H1 (cell line): ENCODE results near the gene EIF4ENIF1. TPM values are rescaled to one million over a fixed set of nuclear protein-coding genes. Genes with fewer than 3 reads are reported as not detected.
A peak's percentile ranks its signal among the peaks of the same experiment; 100 is the strongest.

Experiments
- CTCF ChIA-PET: fragments of 300-600 bp; sonication (Branson Sonifier 250); formaldehyde crosslinking; loops from one replicate; lab custom pipeline; 2021; ENCODE audit not compliant: partially characterized antibody; lab: Charles Lee
- POLR2A ChIA-PET: fragments of 300-600 bp; sonication (Branson Sonifier 250); formaldehyde crosslinking; loops from one replicate; lab custom pipeline; 2021; ENCODE audit warnings: inconsistent platforms; ENCODE audit not compliant: partially characterized antibody; lab: Charles Lee
- DNase-seq, 2 experiments: peaks; one replicate each; pipeline versions ENCODE4 v3.0.0 to v3.0.0-alpha.2; 2010 to 2022; ENCODE audit warnings: low spot score in 2 of 2, low read depth in 1 of 2, mixed read lengths in 1 of 2
- FAIRE-seq: peaks from 2 replicates; lab custom pipeline; 2011; peaks lifted over from hg19 to GRCh38; lab: Jason Lieb, UNC
- H2AFZ ChIP-seq: 2 replicates; pipeline ENCODE4 v1.8.1; 2012; ENCODE audit warnings: low read length, inconsistent platforms
- H2AK5ac ChIP-seq: 2 replicates; pipeline ENCODE4 v1.6.1; 2013; ENCODE audit warnings: low read depth, low read length
- H2BK120ac ChIP-seq: replicated peaks from 2 replicates; pipeline ENCODE3; 2013; ENCODE audit warnings: low read depth, low read length, inconsistent platforms
- H2BK12ac ChIP-seq: 2 replicates; pipeline ENCODE4 v1.6.1; 2013; ENCODE audit warnings: low read depth, low read length
- H2BK15ac ChIP-seq: 2 replicates; pipeline ENCODE4 v1.6.1; 2013; ENCODE audit warnings: low read length
- H2BK20ac ChIP-seq: 2 replicates; pipeline ENCODE4 v1.6.1; 2013; ENCODE audit warnings: low read length
- H2BK5ac ChIP-seq: 2 replicates; pipeline ENCODE4 v1.6.1; 2013; ENCODE audit warnings: low read depth, low read length
- H3K14ac ChIP-seq: 2 replicates; pipeline ENCODE4 v1.6.1; 2013; ENCODE audit warnings: inconsistent platforms; ENCODE audit not compliant: insufficient read length
- H3K18ac ChIP-seq: 2 replicates; pipeline ENCODE4 v1.6.1; 2013; ENCODE audit warnings: low read length; ENCODE audit errors: extremely low read depth
- H3K23ac ChIP-seq: 2 replicates; pipeline ENCODE4 v1.6.1; 2013; ENCODE audit warnings: inconsistent platforms; ENCODE audit not compliant: insufficient read length
- H3K23me2 ChIP-seq: 2 replicates; pipeline ENCODE4 v1.6.1; 2013; ENCODE audit warnings: low read depth, low read length
- H3K27ac ChIP-seq: 2 replicates; pipeline ENCODE4 v1.6.1; 2011; ENCODE audit warnings: low read depth, low read length, inconsistent platforms
- H3K27me3 ChIP-seq, 4 experiments: replicated peaks in 1 of 4; 1 replicate in 1 of 4; 2 replicates in 3 of 4; pipeline versions ENCODE4 v1.6.1 to v1.8.1; 2011 to 2013; ENCODE audit warnings: low read length in 3 of 4, mild to moderate bottlenecking in 3 of 4, inconsistent platforms in 2 of 4, mixed read lengths in 2 of 4, moderate library complexity in 1 of 4; ENCODE audit not compliant: control insufficient read depth in 3 of 4, insufficient read depth in 3 of 4; ENCODE audit errors: extremely low read depth in 1 of 4
- H3K36me3 ChIP-seq, 4 experiments: 2 replicates each; pipeline versions ENCODE4 v1.6.1 to v1.8.1; 2011 to 2013; ENCODE audit warnings: mild to moderate bottlenecking in 4 of 4, low read length in 3 of 4, moderate library complexity in 2 of 4, control low read depth in 1 of 4, inconsistent platforms in 1 of 4; ENCODE audit not compliant: insufficient read depth in 4 of 4, control insufficient read depth in 2 of 4
- H3K4ac ChIP-seq: replicated peaks from 2 replicates; pipeline ENCODE3; 2013; ENCODE audit warnings: low read length, low read depth, mixed read lengths, inconsistent platforms; ENCODE audit not compliant: insufficient read length
- H3K4me1 ChIP-seq, 4 experiments: replicated peaks in 1 of 4; 1 replicate in 1 of 4; 2 replicates in 3 of 4; pipeline versions ENCODE4 v1.6.1 to v1.8.1; 2011 to 2013; ENCODE audit warnings: low read length in 3 of 4, inconsistent platforms in 2 of 4, mixed read lengths in 1 of 4; ENCODE audit not compliant: insufficient read depth in 4 of 4, control insufficient read depth in 3 of 4
- H3K4me2 ChIP-seq, 2 experiments: 2 replicates each; pipeline versions ENCODE4 v1.6.1 to v1.8.1; 2011 to 2013; ENCODE audit warnings: low read depth in 2 of 2, low read length in 2 of 2, control low read depth in 1 of 2, inconsistent platforms in 1 of 2, mild to moderate bottlenecking in 1 of 2; ENCODE audit not compliant: insufficient read depth in 1 of 2
- H3K4me3 ChIP-seq, 4 experiments: fragments of 200-600, 300-600 bp in 1 of 4; sonication (generic), shearing (Covaris generic), sonication (Bioruptor Twin) in 1 of 4; 2 replicates each; pipeline versions ENCODE4 v1.5.1 to v1.8.1; 2011 to 2016; ENCODE audit warnings: low read length in 4 of 4, low read depth in 3 of 4, control low read depth in 2 of 4, inconsistent platforms in 2 of 4, mild to moderate bottlenecking in 2 of 4, mixed read lengths in 1 of 4, moderate library complexity in 1 of 4; ENCODE audit not compliant: insufficient read depth in 2 of 4; ENCODE audit errors: extremely low read depth in 1 of 4
- H3K56ac ChIP-seq: replicated peaks from 2 replicates; pipeline ENCODE3; 2013; ENCODE audit warnings: low read depth, mild to moderate bottlenecking, mixed read lengths, low read length, inconsistent platforms; ENCODE audit not compliant: insufficient read length
- H3K79me1 ChIP-seq: 2 replicates; pipeline ENCODE4 v1.6.1; 2013; ENCODE audit warnings: low read depth, low read length, control low read depth
- H3K79me2 ChIP-seq, 2 experiments: 2 replicates each; pipeline versions ENCODE4 v1.6.1 to v1.8.1; 2012 to 2013; ENCODE audit warnings: low read length in 2 of 2, mild to moderate bottlenecking in 2 of 2, inconsistent platforms in 1 of 2; ENCODE audit not compliant: insufficient read depth in 2 of 2, control insufficient read depth in 1 of 2
- H3K9ac ChIP-seq, 4 experiments: replicated peaks in 1 of 4; 1 replicate in 1 of 4; 2 replicates in 3 of 4; pipeline versions ENCODE4 v1.6.1 to v1.8.1; 2011 to 2013; ENCODE audit warnings: low read depth in 3 of 4, low read length in 3 of 4, control low read depth in 2 of 4, mild to moderate bottlenecking in 2 of 4, moderate library complexity in 2 of 4, inconsistent platforms in 1 of 4; ENCODE audit errors: extremely low read depth in 1 of 4
- H3K9me3 ChIP-seq, 2 experiments: 2 replicates each; pipeline versions ENCODE4 v1.6.1 to v1.8.1; 2012 to 2013; ENCODE audit warnings: mild to moderate bottlenecking in 2 of 2, moderate library complexity in 2 of 2, control low read depth in 1 of 2, inconsistent platforms in 1 of 2, low read depth in 1 of 2, low read length in 1 of 2, mixed read lengths in 1 of 2; ENCODE audit not compliant: insufficient read depth in 2 of 2
- H4K20me1 ChIP-seq, 2 experiments: replicated peaks in 1 of 2; 2 replicates each; pipeline versions ENCODE3 to v1.8.1; 2011 to 2013; ENCODE audit warnings: inconsistent platforms in 2 of 2, low read length in 2 of 2, mild to moderate bottlenecking in 1 of 2; ENCODE audit not compliant: insufficient read depth in 2 of 2, control insufficient read depth in 1 of 2
- H4K5ac ChIP-seq: 2 replicates; pipeline ENCODE4 v1.6.1; 2013; ENCODE audit warnings: low read length, low read depth, mixed read lengths, inconsistent platforms; ENCODE audit not compliant: insufficient read length
- H4K8ac ChIP-seq: 2 replicates; pipeline ENCODE4 v1.8.0; 2013; ENCODE audit warnings: mild to moderate bottlenecking, moderate library complexity, low read length, inconsistent platforms; ENCODE audit not compliant: insufficient read depth; ENCODE audit errors: extremely low read depth
- H4K91ac ChIP-seq: replicated peaks from 2 replicates; pipeline ENCODE3; 2013; ENCODE audit warnings: low read length, mixed read lengths, inconsistent platforms; ENCODE audit not compliant: insufficient read length
- ATF2 ChIP-seq: IDR thresholded peaks from 2 replicates; pipeline ENCODE4 v1.6.1; 2012; ENCODE audit warnings: low read length, inconsistent platforms
- CBX5 ChIP-seq: fragments of 300-800, 300-1000 bp; sonication (generic); IDR thresholded peaks from 2 replicates; pipeline ENCODE4 v1.7.1; 2016; ENCODE audit warnings: antibody characterized with exemption, low read length, low read depth
- KDM4A ChIP-seq: IDR thresholded peaks from one replicate; pipeline ENCODE4 v1.7.1; 2012; ENCODE audit warnings: low read depth, mild to moderate bottlenecking, moderate library complexity, low read length, inconsistent platforms; ENCODE audit not compliant: severe bottlenecking
- POLR2A ChIP-seq, 2 experiments: IDR thresholded peaks; 1 replicate in 1 of 2; 2 replicates in 1 of 2; pipeline ENCODE4 v1.6.1; 2011; ENCODE audit warnings: low read depth in 2 of 2, low read length in 2 of 2, mild to moderate bottlenecking in 2 of 2; ENCODE audit errors: control extremely low read depth in 1 of 2
- RAD21 ChIP-seq, 2 experiments: IDR thresholded peaks in 1 of 2; conservative IDR thresholded peaks in 1 of 2; 2 replicates each; pipeline ENCODE4 v1.6.1; 2011; ENCODE audit warnings: low read depth in 2 of 2, low read length in 2 of 2, improper control_type of control experiment in 1 of 2, inconsistent platforms in 1 of 2, mild to moderate bottlenecking in 1 of 2, moderate library complexity in 1 of 2
- SP2 ChIP-seq: IDR thresholded peaks from 2 replicates; pipeline ENCODE4 v1.6.1; 2012; ENCODE audit warnings: mild to moderate bottlenecking, low read length, inconsistent platforms
- SUZ12 ChIP-seq: fragments of 200-600 bp; sonication (generic); IDR thresholded peaks from 2 replicates; pipeline ENCODE4 v1.6.1; 2012; ENCODE audit warnings: mild to moderate bottlenecking, inconsistent platforms, low read length, moderate library complexity, mixed read lengths
- TBP ChIP-seq: IDR thresholded peaks from 2 replicates; pipeline ENCODE4 v1.6.1; 2011; ENCODE audit warnings: low read depth, low read length, improper control_type of control experiment
- WGBS, 2 experiments: shearing (Covaris generic) in 1 of 2; methylation state at CpG; one replicate each; pipeline versions ENCODE4 v1.1.6 to v1.1.7; 2013 to 2015; ENCODE audit warnings: low lambda C conversion rate in 2 of 2, mixed read lengths in 2 of 2, inconsistent platforms in 1 of 2, low coverage in 1 of 2, missing lambda C conversion rate in 1 of 2; ENCODE audit not compliant: insufficient replicate concordance in 2 of 2, insufficient coverage in 1 of 2, insufficient read length in 1 of 2; ENCODE audit errors: extremely low coverage in 1 of 2, missing lambda C conversion rate in 1 of 2; 5-methylcytosine and 5-hydroxymethylcytosine counted together
- polyA plus RNA-seq, 7 experiments: library from polyadenylated mRNA; depleted of rRNA in 3 of 7; stranded (reverse) in 5 of 7; unstranded in 2 of 7; fragments of >200 nt in 5 of 7; fragments of 200-250 nt in 2 of 7; gene quantifications; 1 replicate in 5 of 7; 2 replicates in 1 of 7; 4 replicates in 1 of 7; pipeline versions ENCODE4 v1.2.1 to v1.2.3, GENCODE V29; 2011 to 2013; ENCODE audit warnings: missing spikeins in 2 of 7, mixed read lengths in 2 of 7
- total RNA-seq: library from RNA; stranded (reverse); fragmentation: NEBNext Ultra II Directional; extraction: Animal tissue kit (Norgen Biotek cat#: 25700); gene quantifications from 2 replicates; pipeline ENCODE4 v1.2.1, GENCODE V29; 2021

EIF4ENIF1 gene
- total and polyA plus RNA-seq, 2 of the 8 experiments (the other 6 are each of a cell fraction or from before 2014, with no cell fraction given) = 21.9 to 23.6 TPM

- FAIRE-seq = no peak
- Histone ChIP-seq H2AFZ (no peak overlapping the region), H3K23me2 (peaks cover 4% of the 10 kb centered on the region; the same call in 1 of the 2 replicates), H3K14ac (no peak overlapping the region), H3K56ac (no peak overlapping the region), H3K27me3 (peaks cover 0 to 10% (median 4%) of the 10 kb centered on the region in 4 experiments; a peak in 2 of 7 replicates), H4K91ac (no peak overlapping the region), H3K9ac (no peak overlapping the region), H4K5ac (peak overlapping the region; percentile 79), H3K23ac (no peak overlapping the region), H3K4me1 (peaks cover 1 to 8% (median 7%) of the 10 kb centered on the region in 4 experiments; a peak in 6 of 7 replicates), H3K27ac (no peak overlapping the region), H2BK20ac (no peak overlapping the region), H3K4me3 (peak overlapping the region in 3 of 4 experiments; percentile 61 to 76 (median 75); a peak in 5 of 8 replicates), H3K36me3 (no peaks in the 10 kb centered on the region), H2BK15ac (no peak overlapping the region), H2BK120ac (no peak overlapping the region), H3K4ac (no peak overlapping the region), H4K20me1 (no peaks in the 10 kb centered on the region), H2AK5ac (no peak overlapping the region), H2BK5ac (no peak overlapping the region), H3K9me3 (peaks cover 0 to 5% of the 10 kb centered on the region in 2 experiments; a peak in 1 of 4 replicates), H4K8ac (no peak overlapping the region), H3K4me2 (peak overlapping the region; percentile 69 to 78; a peak in 3 of 4 replicates), H3K79me1 (no peaks in the 10 kb centered on the region), H3K18ac (no peak overlapping the region; the same call in 1 of the 2 replicates), H3K79me2 (peaks cover 0 to 5% of the 10 kb centered on the region in 2 experiments; a peak in 1 of 4 replicates), H2BK12ac (no peak overlapping the region)
- 81% methylated on average over 15 of the region's 15 CpGs; no CpG with 5 or more reads in 1 of the 2 experiments for WGBS, 2 experiments
- no peak for TF ChIP-seq ATF2
- no peak for TF ChIP-seq TBP
- TF ChIP-seq CBX5 = no peak
- no peak for TF ChIP-seq RAD21 (IDR thresholded peaks at IDR 0.05 in 1 of 2, conservative IDR thresholded peaks at IDR 0.05 in 1 of 2; ENCODE audit: low read depth in 2 of 2, low read length in 2 of 2)
- TF ChIP-seq POLR2A (IDR thresholded peaks at IDR 0.05; ENCODE audit: control extremely low read depth in 1 of 2, low read depth in 2 of 2, low read length in 2 of 2) = no peak
- no peak for TF ChIP-seq KDM4A
- TF ChIP-seq SUZ12 = no peak
- no peak for TF ChIP-seq SP2
- ChIA-PET CTCF (no interaction called here), POLR2A (interaction anchor here (1.5 kb wide), 1 partner anchor 96 kb away, joined by 3 read pairs; the partner anchor contains the start of gene DRG1)
- no peak for DNase-seq
Measured at GRCh38 chr22:31495343-31495742, 5.7 kb upstream of the EIF4ENIF1 start.
